Endothelial cell of coronary artery (primary cell): ENCODE measurements around the gene FOXP1. TPM values are rescaled to one million over a fixed set of nuclear protein-coding genes. Genes with fewer than 3 reads are reported as not detected.

ENCODE experiments used
- total RNA-seq: library from RNA; depleted of rRNA; stranded (reverse); fragments of >200 nt; gene quantifications from 2 replicates; pipeline ENCODE4 v1.2.3, GENCODE V29; 2014

The FOXP1 gene
- total RNA-seq: 42.9 and 44.4 TPM in 2 replicates

DNA sequence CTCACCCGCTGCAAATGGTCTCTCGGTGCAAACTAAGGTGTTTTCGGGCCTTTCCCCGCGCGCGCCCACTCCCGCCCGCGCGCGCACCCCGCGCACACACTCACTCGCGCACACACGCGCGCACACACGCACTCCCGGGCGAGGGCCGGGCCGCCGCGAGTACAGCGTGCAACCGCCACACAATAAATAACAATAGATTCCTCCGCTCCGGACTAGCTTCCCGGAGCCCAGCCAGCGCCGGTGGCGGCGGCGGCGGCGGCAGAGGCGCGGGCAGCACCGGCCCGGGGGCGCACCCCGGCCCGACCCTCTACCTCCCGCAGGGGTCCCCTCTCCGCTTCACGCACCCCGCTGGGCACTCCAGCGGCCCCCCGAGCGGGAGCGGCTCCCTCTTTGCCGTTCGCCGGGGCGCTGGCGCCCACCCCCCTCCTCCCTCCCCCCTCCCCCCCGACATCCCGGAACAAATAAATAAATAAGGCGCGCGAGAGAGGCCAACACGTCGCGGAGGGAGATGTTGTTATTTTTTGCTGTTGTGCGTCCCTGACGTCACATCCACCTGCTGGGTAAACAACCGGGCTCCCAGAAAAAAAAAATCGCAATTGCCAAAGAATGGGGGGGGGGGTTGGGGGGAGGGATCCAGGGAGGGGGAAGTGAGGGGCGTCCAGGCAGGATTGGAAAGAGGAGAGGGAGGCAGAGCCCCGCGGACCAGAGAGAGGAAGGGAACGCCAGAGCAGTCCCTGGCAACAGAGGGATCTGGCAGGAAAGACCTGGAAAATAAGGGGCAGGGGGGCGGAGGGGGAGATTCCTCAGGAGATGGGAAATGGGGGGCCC is at the start of gene FOXP1:
Gene FOXP1, minus strand, starts transcription at position 163 of the 828 bp plus-strand sequence. CDS start 385,347 bp downstream, outside the sequence.

Other genes starting within 250 kb of the FOXP1 start
- 1.0 and 1.3 TPM in 2 replicates for gene EIF4E3, start 141.7 kb upstream of the FOXP1 start, total RNA-seq
- gene GPR27, start 170.1 kb upstream of the FOXP1 start, total RNA-seq: not detected in 2 replicates
- not detected in 2 replicates for gene PROK2, start 201.4 kb upstream of the FOXP1 start, total RNA-seq